Measurements from ENCODE around the gene SLAMF9. TPM values are rescaled to one million over a fixed set of nuclear protein-coding genes. Genes with fewer than 3 reads are reported as not detected.

Gene SLAMF9
- total RNA-seq, 1 experiment from 2014 or later: not detected

DNA sequence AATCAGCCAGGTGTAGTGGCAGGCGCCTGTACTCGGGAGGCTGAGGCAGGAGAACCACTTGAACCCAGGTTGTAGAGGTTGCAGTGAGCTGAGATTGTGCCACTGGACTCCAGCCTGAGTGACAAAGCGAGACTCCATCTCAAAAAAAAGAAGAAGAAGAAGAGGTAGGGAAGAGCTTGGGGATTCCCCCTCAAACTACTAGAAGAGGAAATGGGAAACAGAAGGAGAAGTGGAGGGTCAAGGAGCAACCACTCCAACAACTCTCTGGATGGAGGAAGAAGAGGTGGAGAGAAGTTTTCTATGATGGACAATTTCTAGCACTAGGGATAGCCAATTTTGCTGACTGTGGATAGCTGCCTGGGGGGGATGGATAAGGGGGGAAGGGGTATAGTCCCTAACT is 14.9 kb upstream of the SLAMF9 start:
- Histone ChIP-seq H3K9me3 (ENCODE audit: control insufficient read depth, insufficient read depth, low read depth, low read length) (no peaks in the 10 kb centered on the region), H3K27ac (ENCODE audit: low read length) (no peak overlapping the region), H3K27me3 (ENCODE audit: control insufficient read depth, insufficient read depth, low read length) (peaks cover 4% of the 10 kb centered on the region; the same call in 1 of the 2 replicates), H3K4me1 (ENCODE audit: control insufficient read depth, insufficient read depth, low read length) (no peaks in the 10 kb centered on the region), H3K4me3 (ENCODE audit: low read depth in 2 of 2, low read length in 2 of 2) (no peak overlapping the region), H3K36me3 (ENCODE audit: control insufficient read depth, insufficient read depth, low read length) (no peaks in the 10 kb centered on the region)
- CTCF ChIA-PET: interaction anchor here (0.8 kb wide), 1 partner anchor 32 kb away, joined by 3 read pairs; no protein-coding TSS in a partner anchor
- TF ChIP-seq POLR2AphosphoS5 (IDR thresholded peaks at IDR 0.05; ENCODE audit: low read depth, low read length) (no peak), CTCF (IDR thresholded peaks at IDR 0.05) (no peak), TCF7L2 (IDR thresholded peaks at IDR 0.05; ENCODE audit: low read depth, low read length) (no peak), REST (IDR thresholded peaks at IDR 0.05; ENCODE audit: insufficient read depth in 1 of 2, low read depth in 2 of 2, low read length in 1 of 2) (no peak), SIN3A (IDR thresholded peaks at IDR 0.05; ENCODE audit: borderline replicate concordance, insufficient read depth, low read depth, low read length) (no peak)
- in situ Hi-C loops (cut with HindIII; ENCODE audit: low pct_unique_long_range_greater_than_20kb, low sequenced_read_pairs): no loop called here
- ATAC-seq: no peak
- POLR2A ChIA-PET: no interaction called here
- BruUV-seq (replicated peaks): no TSS peak
- intact Hi-C loops (cut with micrococcal nuclease; ENCODE audit: unreplicated experiment): no loop called here
- no peak for DNase-seq (ENCODE audit: low read depth, low spot score)

GRCh38 chr1:159965263-159965662 is 11.2 kb upstream of the SLAMF9 start:
- Histone ChIP-seq H3K27ac (ENCODE audit: low read length) (no peak overlapping the region), H3K4me3 (ENCODE audit: low read depth in 2 of 2, low read length in 2 of 2) (no peak overlapping the region), H3K27me3 (ENCODE audit: control insufficient read depth, insufficient read depth, low read length) (no peaks in the 10 kb centered on the region; the same call in 1 of the 2 replicates), H3K9me3 (ENCODE audit: control insufficient read depth, insufficient read depth, low read depth, low read length) (no peaks in the 10 kb centered on the region), H3K4me1 (ENCODE audit: control insufficient read depth, insufficient read depth, low read length) (no peaks in the 10 kb centered on the region), H3K36me3 (ENCODE audit: control insufficient read depth, insufficient read depth, low read length) (no peaks in the 10 kb centered on the region)
- ChIA-PET CTCF (interaction anchor here (0.9 to 1.8 kb wide), 2 partner anchors 35 to 43 kb away, joined by 3 to 4 read pairs; no protein-coding TSS in a partner anchor), POLR2A (interaction anchor here (0.5 kb wide), 1 partner anchor 241 kb away, joined by 8 read pairs; no protein-coding TSS in a partner anchor)
- no peak for ATAC-seq
- no peak for DNase-seq (ENCODE audit: low read depth, low spot score)
- in situ Hi-C loops (cut with HindIII; ENCODE audit: low pct_unique_long_range_greater_than_20kb, low sequenced_read_pairs): no loop called here
- intact Hi-C loops (cut with micrococcal nuclease; ENCODE audit: unreplicated experiment): no loop called here
- TF ChIP-seq SIN3A (IDR thresholded peaks at IDR 0.05; ENCODE audit: borderline replicate concordance, insufficient read depth, low read depth, low read length) (no peak), POLR2AphosphoS5 (IDR thresholded peaks at IDR 0.05; ENCODE audit: low read depth, low read length) (no peak), TCF7L2 (IDR thresholded peaks at IDR 0.05; ENCODE audit: low read depth, low read length) (no peak), REST (IDR thresholded peaks at IDR 0.05; ENCODE audit: insufficient read depth in 1 of 2, low read depth in 2 of 2, low read length in 1 of 2) (no peak), CTCF (IDR thresholded peaks at IDR 0.05) (no peak)
- BruUV-seq (replicated peaks): no TSS peak
